ENCODE measurements around the gene ALDH1A1. TPM values are rescaled to one million over a fixed set of nuclear protein-coding genes. Genes with fewer than 3 reads are reported as not detected.
"Not testable (repeated sequence)": the region's sequence is repeated elsewhere in the genome, so short reads cannot be mapped to it uniquely, and the experiment has no call there.

Gene ALDH1A1
- total RNA-seq, 1 experiment from 2014 or later, result 0.14 TPM

DNA sequence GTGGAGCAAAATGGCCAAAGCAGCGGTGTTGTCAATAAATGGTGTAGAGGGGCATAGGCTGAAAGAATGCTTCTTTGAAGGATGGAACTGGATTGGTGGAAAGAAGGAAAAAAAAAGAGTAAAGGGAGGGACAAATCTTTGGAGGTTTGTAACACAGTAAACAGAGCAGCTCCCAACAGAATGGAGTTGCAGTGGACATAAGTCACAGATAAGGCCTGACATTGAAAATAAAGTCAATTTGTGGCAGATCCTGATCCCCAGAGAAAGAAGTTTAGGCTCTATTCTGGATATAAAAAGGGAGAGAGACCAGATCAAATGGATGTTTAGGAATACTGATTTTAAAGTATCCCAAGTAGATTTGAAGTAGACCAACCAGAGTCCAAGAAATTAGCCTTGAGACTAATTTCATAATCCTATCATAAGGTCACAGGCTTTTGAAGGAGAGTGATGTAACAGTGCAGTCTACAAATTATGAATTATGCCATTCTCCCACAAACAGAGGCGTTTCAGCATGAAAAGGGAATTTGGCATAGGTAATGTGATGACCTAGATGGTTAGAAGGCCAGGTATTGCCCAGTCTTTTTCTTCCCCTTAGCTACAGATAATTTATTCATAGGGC lies 8.9 kb downstream of the ALDH1A1 start:
- DNase-seq (ENCODE audit: low read depth), result no peak

DNA sequence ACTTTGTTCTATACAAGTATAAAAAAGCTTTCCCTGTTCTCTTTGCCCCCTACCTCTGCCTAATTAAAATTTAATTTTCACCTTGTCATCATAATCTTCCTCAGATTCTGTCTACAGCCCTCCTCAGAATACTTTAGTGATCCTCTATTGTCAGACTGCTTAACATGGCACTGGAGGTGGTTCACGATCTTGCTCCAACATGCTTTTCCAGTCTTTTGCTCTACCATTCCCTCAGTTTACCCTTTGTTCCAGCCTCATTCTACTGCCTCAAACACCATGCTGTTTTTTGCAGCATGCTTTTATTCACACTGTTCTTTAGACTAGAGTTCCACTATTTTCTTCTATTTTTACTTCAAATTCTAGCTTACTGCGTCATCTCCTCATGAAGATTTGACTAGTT lies 10.4 kb downstream of the ALDH1A1 start:
- no peak for DNase-seq (ENCODE audit: low read depth)

DNA sequence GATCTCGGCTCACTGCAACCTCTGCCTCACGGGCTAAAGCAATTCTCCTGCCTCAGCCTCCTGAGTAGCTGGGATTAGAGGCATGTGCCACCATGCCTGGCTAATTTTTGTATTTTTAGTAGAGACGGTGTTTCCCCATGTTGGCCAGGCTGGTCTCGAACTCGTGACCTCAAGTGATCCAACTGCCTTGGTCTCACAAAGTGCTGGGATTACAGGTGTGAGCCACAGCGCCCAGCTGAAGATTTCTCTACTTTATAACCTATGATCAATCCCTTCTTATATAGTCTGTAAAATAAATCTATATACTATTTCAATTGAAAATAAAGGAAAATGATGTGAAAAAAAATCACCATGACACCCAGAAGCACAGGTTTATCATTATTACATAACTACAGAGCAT lies 13.3 kb downstream of the ALDH1A1 start:
- not testable (repeated sequence) for DNase-seq (ENCODE audit: low read depth)

DNA sequence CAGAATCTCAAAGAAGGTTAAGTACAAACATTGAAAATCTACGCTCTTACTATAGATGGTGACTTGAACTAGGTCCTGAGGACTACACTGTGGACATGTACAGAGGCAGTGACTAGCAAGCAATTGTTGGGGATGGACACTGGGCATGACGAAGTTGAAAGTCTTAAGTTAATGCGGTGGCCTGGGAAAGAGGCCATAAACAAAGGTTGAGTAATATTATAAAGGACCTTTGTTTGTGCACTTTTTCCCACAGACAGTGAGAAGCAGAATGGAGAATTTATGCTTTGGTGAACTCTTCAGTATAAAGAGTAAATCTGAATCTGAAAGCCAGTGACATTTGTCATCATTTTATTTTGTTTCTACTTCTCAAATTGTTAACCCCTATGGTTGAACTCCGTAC lies 15.3 kb downstream of the ALDH1A1 start:
- peak; percentile 12 for DNase-seq (ENCODE audit: low read depth)

DNA sequence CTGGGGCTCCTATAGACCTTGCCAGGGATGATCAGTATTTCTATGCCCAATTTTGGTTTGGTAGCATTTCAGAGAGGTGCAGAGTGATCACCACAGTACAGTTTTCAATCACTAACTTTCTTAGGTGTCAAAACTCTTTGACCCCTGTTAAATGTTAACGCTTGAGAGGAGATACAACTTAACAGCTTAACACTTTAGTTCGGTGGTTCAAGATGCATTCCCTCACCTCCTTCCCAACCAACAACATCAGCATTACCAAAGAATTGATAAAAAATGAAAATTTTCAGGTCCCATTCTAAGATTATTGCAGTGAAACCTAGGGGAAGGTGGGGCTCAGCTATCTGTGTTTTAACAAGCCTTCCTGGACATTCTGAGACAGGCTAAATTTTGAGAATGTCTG lies 16.2 kb downstream of the ALDH1A1 start:
- DNase-seq (ENCODE audit: low read depth), result no peak

DNA sequence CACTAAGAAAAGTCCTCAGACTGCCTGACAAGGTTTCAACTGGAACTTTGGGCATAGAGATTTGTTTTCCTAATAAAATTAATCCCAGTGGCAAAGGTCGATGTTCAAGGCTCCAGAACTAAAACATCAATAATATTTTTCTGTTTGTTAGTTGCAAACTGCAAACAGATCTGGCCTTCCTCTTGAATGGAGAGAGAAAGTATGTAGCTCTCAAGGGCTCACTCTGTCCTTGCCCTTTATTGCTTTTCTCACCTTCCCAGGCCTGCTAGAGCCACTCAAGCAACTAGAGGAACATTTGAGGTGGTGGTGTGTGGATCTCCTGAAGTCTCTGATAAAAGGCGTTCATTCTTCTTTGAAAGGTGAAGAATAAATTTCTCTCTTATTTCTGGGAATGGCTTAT lies 16.6 kb downstream of the ALDH1A1 start:
- no peak for DNase-seq (ENCODE audit: low read depth)

DNA sequence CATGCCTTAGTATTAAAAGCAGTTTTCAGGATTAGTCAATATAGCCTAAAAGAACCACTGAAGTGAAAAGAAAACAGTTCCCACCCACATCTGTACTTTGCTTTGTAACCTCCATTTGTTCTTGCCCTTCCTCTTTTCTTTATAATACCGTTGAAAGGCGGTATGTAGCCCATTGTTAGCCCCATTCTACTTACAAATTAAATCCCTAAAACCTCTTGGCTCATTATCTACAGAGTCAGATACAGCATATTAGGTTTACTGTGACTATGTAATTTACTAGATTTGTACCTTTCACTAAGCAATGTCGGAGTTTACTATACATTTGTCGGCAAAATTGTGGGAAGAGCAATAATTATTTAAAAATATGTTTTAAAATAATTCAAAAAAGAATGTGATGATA lies 17.3 kb downstream of the ALDH1A1 start:
- DNase-seq (ENCODE audit: low read depth), result no peak

DNA sequence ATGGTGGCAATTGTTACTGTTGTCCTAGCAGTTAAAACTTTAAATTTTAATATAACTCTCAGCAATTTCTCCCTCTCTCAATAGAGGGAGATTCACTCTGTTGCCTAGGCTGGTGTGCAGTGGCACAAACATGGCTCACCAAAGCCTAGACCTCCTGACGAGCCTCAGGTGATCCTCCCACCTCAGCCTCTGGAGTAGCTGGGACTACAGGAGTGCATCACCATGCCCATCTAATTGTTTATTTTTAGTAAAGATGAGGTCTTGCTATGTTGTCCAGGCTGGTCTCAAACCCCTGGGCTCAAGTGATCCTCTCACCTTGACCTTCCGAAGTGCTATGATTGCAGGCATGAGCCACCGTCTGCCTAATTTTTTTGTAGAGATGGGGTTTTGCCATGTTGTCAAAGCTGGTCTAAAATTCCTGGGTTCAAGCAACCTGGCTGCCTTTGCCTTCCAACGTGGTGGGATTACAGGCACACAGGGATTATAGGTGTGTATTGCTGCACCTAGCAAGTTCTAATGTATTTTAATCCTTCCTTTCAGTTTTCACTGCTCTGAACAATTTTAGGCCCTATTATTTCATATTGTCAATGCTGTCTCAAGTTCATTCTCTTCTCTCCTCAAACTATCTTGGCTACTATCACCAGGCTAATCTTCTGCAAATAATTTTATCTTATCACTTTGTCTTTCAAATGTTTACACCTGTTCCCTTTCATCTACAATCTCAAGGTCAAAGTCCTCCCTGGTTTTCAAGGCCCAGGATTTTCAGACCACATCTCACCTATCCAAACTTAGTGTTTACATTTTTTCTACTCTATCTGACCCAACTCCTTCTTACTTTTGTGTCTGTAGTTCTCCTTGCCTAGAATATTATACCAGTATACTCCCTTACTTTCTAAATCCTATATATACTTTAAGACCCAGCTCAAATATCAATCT lies 18.9 kb downstream of the ALDH1A1 start:
- no peak for DNase-seq (ENCODE audit: low read depth)

DNA sequence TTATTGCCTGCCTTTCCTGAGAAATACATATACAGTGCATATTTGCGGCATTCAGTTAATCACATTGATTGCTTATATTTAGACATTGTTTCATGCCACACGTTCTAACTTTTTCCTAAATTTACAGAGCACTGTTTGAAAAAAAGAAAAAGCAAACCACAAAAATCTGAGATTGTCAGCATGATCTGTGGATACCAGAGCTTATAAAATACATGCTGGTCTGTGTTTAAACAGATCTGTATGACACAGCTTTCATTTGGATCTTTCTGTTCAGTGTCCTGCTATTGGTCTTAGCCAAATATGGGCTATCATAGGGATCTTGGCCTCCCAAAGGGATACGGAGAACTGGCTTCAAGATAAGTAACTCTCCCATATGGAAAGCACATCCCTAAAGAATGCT lies 20.2 kb downstream of the ALDH1A1 start:
- no peak for DNase-seq (ENCODE audit: low read depth)

DNA sequence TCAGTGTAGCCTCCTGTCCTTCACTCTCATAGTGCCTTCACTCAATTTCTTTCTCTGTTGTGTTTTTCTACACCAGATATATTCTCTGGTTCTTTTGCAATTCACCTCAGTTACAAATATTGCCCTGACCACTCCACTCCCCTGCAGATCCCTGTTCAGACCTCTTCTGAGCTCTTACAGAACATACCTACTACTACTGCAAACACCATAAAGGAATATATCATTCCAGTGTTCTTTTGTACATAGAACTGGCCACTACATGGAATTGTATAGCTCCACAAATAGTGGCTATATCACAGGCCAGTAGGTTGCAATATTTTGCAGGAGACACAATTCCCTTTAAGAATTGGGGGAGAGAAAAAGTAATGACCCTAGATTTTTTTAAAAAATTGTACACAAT lies 21.0 kb downstream of the ALDH1A1 start:
- no peak for DNase-seq (ENCODE audit: low read depth)

DNA sequence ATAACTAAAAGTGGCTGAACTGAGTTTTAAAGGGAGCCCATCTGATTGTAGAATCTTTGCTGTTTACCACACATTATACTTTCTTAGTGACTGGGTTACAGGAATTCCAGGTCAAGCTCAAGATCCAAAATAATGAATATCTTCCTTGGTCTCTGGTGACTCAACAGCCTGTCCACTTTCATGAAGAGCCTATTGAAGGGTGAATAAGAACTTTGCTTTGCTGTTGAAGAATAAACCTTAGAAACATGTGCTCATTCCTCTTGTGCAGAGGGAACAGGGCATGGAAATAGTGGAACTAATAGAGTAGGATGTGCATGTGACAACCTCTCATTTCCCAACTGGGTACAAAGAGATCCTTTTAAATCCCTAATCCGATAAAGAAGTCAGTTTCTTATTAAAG lies 21.4 kb downstream of the ALDH1A1 start:
- DNase-seq (ENCODE audit: low read depth), result no peak

DNA sequence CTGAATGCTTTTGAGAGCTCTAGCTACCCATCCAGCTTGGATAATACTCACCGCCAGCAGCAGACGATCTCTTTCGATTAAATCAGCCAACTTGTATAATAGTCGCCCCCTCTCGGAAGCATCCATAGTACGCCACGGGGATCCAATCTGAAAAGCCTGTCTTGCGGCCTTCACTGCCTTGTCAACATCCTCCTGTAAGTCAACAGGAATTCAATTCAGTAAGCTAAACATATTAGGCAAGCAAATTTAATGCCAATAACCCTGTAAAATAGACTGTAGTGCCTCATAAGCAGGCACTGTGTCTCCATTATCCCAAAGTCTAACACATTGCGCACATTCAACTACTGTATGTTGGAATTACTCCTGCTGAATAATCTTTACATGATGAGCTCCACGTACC lies 22.0 kb downstream of the ALDH1A1 start:
- DNase-seq (ENCODE audit: low read depth), result no peak

DNA sequence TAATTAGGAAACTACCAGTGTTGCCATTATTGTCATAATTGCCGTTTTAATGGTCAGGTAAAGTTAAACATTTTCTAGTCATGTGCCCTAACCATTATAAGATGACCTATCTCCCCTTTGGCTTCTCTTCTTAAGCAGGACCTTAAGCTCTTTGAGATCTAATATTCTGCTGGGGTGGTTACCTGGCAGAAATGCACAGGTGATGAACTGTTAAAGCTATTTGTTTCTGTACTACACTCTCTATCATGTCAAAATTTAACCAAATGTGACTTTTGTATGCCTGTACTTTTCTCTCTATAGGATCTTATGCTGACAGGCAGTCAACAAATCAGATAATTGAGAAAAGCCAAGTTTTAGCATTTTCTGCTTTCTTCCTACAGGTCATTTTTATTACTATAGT lies 23.3 kb downstream of the ALDH1A1 start:
- no peak for DNase-seq (ENCODE audit: low read depth)

DNA sequence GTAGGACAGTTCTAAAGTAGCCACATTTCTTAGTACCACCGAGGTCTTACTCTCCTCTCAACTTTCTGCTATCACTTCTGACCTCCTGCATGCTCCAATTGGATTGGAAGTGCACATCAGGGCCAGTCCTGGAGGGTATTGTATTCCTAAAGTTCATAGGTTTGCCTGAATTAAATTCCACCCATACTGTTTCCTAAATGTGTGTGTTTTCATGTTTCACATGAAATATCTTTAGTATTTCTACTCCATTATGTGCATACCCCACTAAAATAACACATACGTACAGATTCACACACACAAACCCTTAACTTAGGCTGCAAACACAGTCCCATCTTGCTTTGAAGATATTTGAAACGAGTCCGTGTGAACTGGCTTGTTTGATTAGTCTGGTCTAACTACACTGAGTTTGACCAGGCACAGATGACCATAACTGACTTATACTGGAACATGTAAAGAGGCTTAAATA lies 24.8 kb downstream of the ALDH1A1 start:
- no peak for DNase-seq (ENCODE audit: low read depth)

DNA sequence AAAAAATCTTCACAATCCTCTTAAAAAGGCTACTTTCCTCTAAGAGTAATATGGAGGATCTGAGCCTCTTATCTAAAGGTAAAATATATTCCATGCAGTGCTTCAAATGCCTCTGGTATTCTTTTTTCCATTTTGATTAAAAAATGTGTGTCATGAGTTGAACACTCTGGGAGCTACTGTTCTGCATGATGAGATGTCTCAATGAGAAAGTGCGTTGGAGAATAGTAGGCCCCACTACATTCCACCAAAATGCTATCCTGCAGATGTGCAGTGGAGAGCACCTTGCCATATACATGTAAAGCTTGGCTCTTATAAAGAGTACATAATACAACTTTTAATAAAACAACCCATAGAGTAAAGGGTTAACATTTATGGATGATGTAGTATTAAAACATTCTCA lies 26.3 kb downstream of the ALDH1A1 start:
- DNase-seq (ENCODE audit: low read depth), result no peak

DNA sequence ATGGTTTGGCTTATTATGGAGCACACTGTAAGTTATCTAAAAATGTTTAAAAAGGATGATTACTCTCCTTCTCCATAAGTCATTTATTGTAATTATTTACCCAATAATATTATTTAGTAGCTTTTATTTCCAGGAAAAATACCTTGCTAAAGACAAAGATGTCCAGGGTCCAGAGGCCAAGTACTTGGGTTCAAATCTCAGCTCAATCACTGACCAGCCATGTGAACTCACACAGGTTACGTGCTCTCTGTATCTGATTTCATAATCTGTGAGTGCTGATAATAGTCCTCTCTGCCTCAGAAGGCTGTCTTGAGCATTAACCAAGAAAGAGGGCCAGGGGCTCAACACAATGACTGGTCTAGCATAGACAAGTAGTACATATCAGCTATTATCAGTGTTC lies 27.0 kb downstream of the ALDH1A1 start:
- no peak for DNase-seq (ENCODE audit: low read depth)

DNA sequence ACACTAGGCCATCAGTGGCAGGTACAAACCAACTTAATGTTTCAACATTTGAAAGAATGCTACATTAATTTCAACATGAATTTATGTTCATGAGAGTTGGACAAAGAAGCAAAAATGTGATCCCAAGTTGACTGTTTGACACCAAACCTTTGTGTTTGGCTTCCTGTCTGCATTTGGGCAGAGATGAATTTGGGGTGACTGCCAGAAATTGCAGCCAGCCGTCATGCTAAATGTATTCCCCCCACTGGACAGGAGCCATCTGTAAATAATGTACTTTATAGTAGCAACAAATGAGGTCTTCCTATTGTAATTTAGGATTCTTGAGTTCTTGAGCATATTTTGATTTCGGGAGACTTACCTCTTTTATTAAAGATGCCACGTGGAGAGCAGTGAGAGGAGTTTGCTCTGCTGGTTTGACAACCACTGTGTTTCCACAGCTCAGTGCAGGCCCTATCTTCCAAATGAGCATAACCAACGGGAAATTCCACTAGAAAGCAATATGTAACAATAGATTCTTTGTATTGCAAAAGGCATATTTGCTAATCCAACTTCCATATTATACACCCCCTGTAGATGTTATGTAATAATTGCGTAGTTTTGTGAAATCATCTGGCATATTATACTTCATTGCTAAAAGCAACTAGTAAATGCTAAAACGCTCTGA lies 27.6 kb downstream of the ALDH1A1 start:
- peak; percentile 6 for DNase-seq (ENCODE audit: low read depth)

DNA sequence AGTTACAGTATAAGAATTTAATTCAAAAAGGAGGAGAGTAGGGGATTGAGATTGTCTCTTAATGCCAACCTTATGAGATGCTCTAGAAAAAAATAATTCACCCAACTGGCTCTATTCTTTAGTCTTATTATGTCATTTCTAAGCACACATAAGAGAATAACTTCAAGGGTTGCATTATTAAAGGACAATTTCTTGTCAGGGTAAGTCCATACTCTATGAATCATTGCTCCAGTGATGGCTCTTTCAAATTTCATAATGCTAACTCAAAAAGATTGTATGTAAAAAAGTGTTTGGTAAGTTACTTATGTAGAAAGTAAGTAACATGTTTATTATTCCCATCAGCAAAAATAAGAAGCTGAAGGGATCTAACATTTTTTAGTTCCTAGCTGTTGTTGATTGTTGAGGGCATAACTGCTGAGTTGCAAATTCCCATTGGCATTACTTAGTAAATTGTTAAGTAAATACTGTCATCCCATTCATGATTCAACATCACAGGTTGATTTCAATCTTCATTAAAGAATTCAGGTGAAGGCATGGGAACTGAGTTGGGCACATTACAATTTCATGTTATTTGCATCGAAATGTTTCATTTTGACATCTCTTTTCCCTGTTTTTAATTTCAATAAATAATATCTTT lies 28.6 kb downstream of the ALDH1A1 start:
- DNase-seq (ENCODE audit: low read depth), result no peak

DNA sequence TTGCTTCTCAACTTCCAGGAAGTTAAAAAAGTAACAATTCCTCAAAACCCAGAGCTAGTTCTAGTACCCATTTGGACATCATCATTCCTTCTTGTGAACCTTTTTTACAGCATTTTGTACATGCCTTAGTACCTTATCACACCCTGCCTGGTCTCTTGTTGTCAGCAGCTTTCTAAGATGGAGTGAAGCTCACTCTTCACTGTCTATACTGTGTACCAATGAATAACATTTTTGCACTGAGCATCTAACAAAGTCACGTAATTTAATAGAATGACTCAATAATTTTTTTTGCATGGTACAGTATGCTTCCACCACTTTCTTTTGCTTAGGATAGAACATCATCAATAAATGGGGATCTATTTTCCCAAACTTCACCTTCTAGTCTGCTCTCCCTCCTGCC lies 29.8 kb downstream of the ALDH1A1 start:
- DNase-seq (ENCODE audit: low read depth), result no peak

DNA sequence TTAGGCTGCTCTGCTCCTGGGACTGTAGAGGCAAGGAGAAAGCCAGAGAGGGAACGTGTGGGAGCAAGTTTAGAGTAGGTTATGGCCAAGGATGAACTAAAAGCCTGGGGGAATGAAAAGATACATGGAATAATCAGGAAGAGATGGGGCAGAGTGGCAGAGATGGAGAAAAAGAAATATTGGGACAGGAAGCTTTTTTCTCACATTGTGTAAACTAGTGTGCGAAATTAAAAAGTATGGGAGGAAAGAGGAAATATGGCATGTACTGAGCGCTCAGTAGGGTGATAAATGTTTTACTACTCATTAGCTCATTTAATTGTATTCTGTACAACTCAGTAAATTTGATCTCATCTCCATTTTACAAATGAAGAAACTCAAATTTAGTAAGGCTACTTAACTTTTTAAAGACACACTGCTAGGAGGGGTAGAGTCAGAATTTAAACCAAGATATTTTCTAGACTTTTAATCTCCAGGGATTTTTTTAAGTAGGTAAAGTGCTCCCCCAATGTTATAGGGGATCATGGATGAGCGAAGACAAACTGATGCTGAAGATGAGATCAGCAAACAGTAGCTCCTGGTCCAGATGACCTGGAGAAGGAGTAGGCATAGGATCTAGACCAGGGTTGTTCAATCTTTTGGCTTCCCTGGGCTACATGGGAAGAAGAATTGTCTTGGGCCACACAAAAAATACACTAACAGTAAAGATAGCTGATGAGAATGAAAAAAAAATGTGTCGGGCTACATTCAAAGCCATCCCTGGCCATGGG lies 30.8 kb downstream of the ALDH1A1 start:
- no peak for DNase-seq (ENCODE audit: low read depth)

Data from HT1080 (cell line).